HUES6 (cell line): ENCODE measurements around the gene DCLRE1C.
"Not testable (repeated sequence)": the region's sequence is repeated elsewhere in the genome, so short reads cannot be mapped to it uniquely, and the experiment has no call there.

Source experiments
- H3K27ac ChIP-seq: 2 replicates; pipeline ENCODE4 v1.7.0; 2013; ENCODE audit warnings: low read depth, mild to moderate bottlenecking, low read length, inconsistent platforms
- H3K27me3 ChIP-seq: 2 replicates; pipeline ENCODE4 v1.6.1; 2013; ENCODE audit warnings: low read length; ENCODE audit not compliant: control insufficient read depth, insufficient read depth
- H3K36me3 ChIP-seq: 2 replicates; pipeline ENCODE4 v1.6.1; 2013; ENCODE audit warnings: low read length; ENCODE audit not compliant: control insufficient read depth, insufficient read depth
- H3K4me1 ChIP-seq: 2 replicates; pipeline ENCODE4 v1.6.1; 2013; ENCODE audit warnings: low read length; ENCODE audit not compliant: control insufficient read depth, insufficient read depth
- H3K4me3 ChIP-seq: 2 replicates; pipeline ENCODE4 v1.5.1; 2013; ENCODE audit warnings: low read depth, low read length
- H3K9ac ChIP-seq: one replicate; pipeline ENCODE4 v1.6.1; 2013; ENCODE audit warnings: mild to moderate bottlenecking, low read length
- H3K9me3 ChIP-seq: 2 replicates; pipeline ENCODE4 v1.6.1; 2013; ENCODE audit warnings: low read depth, low read length; ENCODE audit not compliant: control insufficient read depth, insufficient read depth

DCLRE1C gene

GRCh38 chr10:14911801-14912200 is 42.1 kb downstream of the DCLRE1C start:
- Histone ChIP-seq H3K4me3 (no peak overlapping the region), H3K9ac (no peak overlapping the region), H3K4me1 (no peaks in the 10 kb centered on the region), H3K9me3 (peaks cover 30% of the 10 kb centered on the region; the same call in 1 of the 2 replicates), H3K27me3 (no peaks in the 10 kb centered on the region), H3K27ac (no peak overlapping the region), H3K36me3 (peaks cover 64% of the 10 kb centered on the region)

GRCh38 chr10:14910953-14911352 is 42.9 kb downstream of the DCLRE1C start:
- peaks cover 73% of the 10 kb centered on the region for H3K36me3 ChIP-seq
- no peaks in the 10 kb centered on the region for H3K4me1 ChIP-seq
- H3K27ac ChIP-seq: no peak overlapping the region
- no peak overlapping the region for H3K4me3 ChIP-seq
- no peak overlapping the region for H3K9ac ChIP-seq
- peaks cover 22% of the 10 kb centered on the region; the same call in 1 of the 2 replicates for H3K9me3 ChIP-seq
- no peaks in the 10 kb centered on the region for H3K27me3 ChIP-seq

GRCh38 chr10:14909101-14909500 is 44.8 kb downstream of the DCLRE1C start:
- H3K36me3 ChIP-seq: peaks cover 85% of the 10 kb centered on the region
- H3K27me3 ChIP-seq: no peaks in the 10 kb centered on the region
- no peak overlapping the region for H3K9ac ChIP-seq
- no peak overlapping the region for H3K27ac ChIP-seq
- H3K9me3 ChIP-seq: peaks cover 20% of the 10 kb centered on the region; the same call in 1 of the 2 replicates
- no peak overlapping the region for H3K4me3 ChIP-seq
- no peaks in the 10 kb centered on the region; the same call in 1 of the 2 replicates for H3K4me1 ChIP-seq

- H3K9ac ChIP-seq, H3K4me3 ChIP-seq, H3K4me1 ChIP-seq, H3K27me3 ChIP-seq, H3K27ac ChIP-seq: not testable (repeated sequence)
- H3K9me3 ChIP-seq: peaks cover 13% of the 10 kb centered on the region; the same call in 1 of the 2 replicates
- peaks cover 91% of the 10 kb centered on the region for H3K36me3 ChIP-seq
These were observed 46.3 kb downstream of the DCLRE1C start for GRCh38 chr10:14907591-14907990.

GRCh38 chr10:14906765-14907164 is 47.1 kb downstream of the DCLRE1C start:
- H3K36me3 ChIP-seq: peaks cover 94% of the 10 kb centered on the region
- no peak overlapping the region for H3K27ac ChIP-seq
- no peaks in the 10 kb centered on the region; the same call in 1 of the 2 replicates for H3K4me1 ChIP-seq
- no peak overlapping the region for H3K4me3 ChIP-seq
- no peaks in the 10 kb centered on the region for H3K27me3 ChIP-seq
- no peak overlapping the region for H3K9ac ChIP-seq
- peaks cover 13% of the 10 kb centered on the region; the same call in 1 of the 2 replicates for H3K9me3 ChIP-seq

- peaks cover 94% of the 10 kb centered on the region for H3K36me3 ChIP-seq
These were observed 48.0 kb downstream of the DCLRE1C start for GRCh38 chr10:14905890-14906289.

GRCh38 chr10:14904864-14905263 is 49.0 kb downstream of the DCLRE1C start:
- Histone ChIP-seq H3K27me3 (no peaks in the 10 kb centered on the region), H3K9ac (no peak overlapping the region), H3K36me3 (peaks cover 93% of the 10 kb centered on the region), H3K9me3 (peaks cover 9% of the 10 kb centered on the region; the same call in 1 of the 2 replicates), H3K4me1 (no peaks in the 10 kb centered on the region; the same call in 1 of the 2 replicates), H3K4me3 (no peak overlapping the region), H3K27ac (0 out of 2 replicates have a peak overlapping the region, but pooled peaks have one; percentile 26)

More at GRCh38 chr10:14905890-14906289, 48.0 kb downstream of the DCLRE1C start:
- Histone ChIP-seq H3K9ac (no peak overlapping the region), H3K9me3 (peaks cover 11% of the 10 kb centered on the region; the same call in 1 of the 2 replicates), H3K4me3 (no peak overlapping the region), H3K27me3 (no peaks in the 10 kb centered on the region), H3K4me1 (no peaks in the 10 kb centered on the region; the same call in 1 of the 2 replicates), H3K27ac (no peak overlapping the region)

- H3K27ac ChIP-seq: no peak overlapping the region
- no peak overlapping the region for H3K4me3 ChIP-seq
- no peaks in the 10 kb centered on the region; the same call in 1 of the 2 replicates for H3K4me1 ChIP-seq
- H3K9ac ChIP-seq: no peak overlapping the region
- H3K9me3 ChIP-seq: peaks cover 9% of the 10 kb centered on the region; the same call in 1 of the 2 replicates
- H3K27me3 ChIP-seq: no peaks in the 10 kb centered on the region
- peaks cover 93% of the 10 kb centered on the region for H3K36me3 ChIP-seq
These were observed 49.6 kb downstream of the DCLRE1C start for GRCh38 chr10:14904316-14904732.

- H3K27ac ChIP-seq: no peak overlapping the region
- H3K27me3 ChIP-seq: no peaks in the 10 kb centered on the region
- no peak overlapping the region for H3K4me3 ChIP-seq
- H3K4me1 ChIP-seq: no peaks in the 10 kb centered on the region
- no peaks in the 10 kb centered on the region for H3K9me3 ChIP-seq
- H3K9ac ChIP-seq: no peak overlapping the region
- H3K36me3 ChIP-seq: peaks cover 18% of the 10 kb centered on the region
These were observed 62.7 kb downstream of the DCLRE1C start for GRCh38 chr10:14891151-14891550.

- Histone ChIP-seq H3K36me3 (peaks cover 34% of the 10 kb centered on the region), H3K27me3 (no peaks in the 10 kb centered on the region)
These were observed 64.6 kb downstream of the DCLRE1C start for GRCh38 chr10:14889318-14889717.

GRCh38 chr10:14884082-14884481 is 69.8 kb downstream of the DCLRE1C start:
- Histone ChIP-seq H3K9me3 (no peaks in the 10 kb centered on the region), H3K36me3 (peaks cover 47% of the 10 kb centered on the region), H3K4me1 (0 out of 2 replicates have a peak, but pooled peaks cover 2% of the 10 kb centered on the region), H3K9ac (no peak overlapping the region), H3K4me3 (no peak overlapping the region), H3K27me3 (no peaks in the 10 kb centered on the region), H3K27ac (no peak overlapping the region)

More at GRCh38 chr10:14889318-14889717, 64.6 kb downstream of the DCLRE1C start:
- no peaks in the 10 kb centered on the region for H3K9me3 ChIP-seq
- no peak overlapping the region for H3K27ac ChIP-seq
- no peaks in the 10 kb centered on the region for H3K4me1 ChIP-seq
- H3K4me3 ChIP-seq: no peak overlapping the region
- no peak overlapping the region for H3K9ac ChIP-seq
